Measurements from ENCODE around the gene CACNA1C.
A peak's percentile ranks its signal among the peaks of the same experiment; 100 is the strongest.

Gene CACNA1C

DNA sequence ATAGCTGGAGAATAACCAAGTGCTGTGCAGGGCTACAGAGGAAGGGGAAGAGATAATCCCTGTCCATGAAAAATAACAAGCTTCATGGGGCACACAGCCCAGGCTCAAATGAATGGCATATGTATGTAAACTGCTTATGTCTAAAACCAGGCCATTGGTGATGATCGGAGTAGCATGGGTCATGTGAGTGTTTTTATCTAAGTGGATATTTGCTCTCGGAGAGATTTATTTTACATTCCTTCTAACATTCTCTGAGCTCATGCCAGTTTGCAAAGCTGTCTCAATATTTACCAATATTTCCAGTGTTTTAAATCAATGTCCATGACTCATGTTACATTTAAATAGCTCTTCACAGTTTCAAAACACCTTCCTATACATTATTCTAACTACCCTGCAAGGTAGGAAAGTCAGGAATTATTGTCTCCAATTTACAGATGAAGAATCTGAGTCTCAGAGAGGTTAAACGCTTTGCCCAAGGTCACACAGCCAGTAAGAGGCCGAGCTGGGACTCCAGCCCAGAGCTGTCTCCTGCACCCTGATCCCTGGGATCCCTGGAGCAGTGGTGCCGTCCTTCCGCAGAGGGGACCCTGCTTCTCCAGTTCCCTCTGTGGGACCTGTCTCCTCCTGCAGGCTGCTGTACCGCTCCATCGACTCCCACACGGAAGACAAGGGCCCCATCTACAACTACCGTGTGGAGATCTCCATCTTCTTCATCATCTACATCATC lies 555.3 kb downstream of the CACNA1C start:
- peak; percentile 37 for FAIRE-seq

DNA sequence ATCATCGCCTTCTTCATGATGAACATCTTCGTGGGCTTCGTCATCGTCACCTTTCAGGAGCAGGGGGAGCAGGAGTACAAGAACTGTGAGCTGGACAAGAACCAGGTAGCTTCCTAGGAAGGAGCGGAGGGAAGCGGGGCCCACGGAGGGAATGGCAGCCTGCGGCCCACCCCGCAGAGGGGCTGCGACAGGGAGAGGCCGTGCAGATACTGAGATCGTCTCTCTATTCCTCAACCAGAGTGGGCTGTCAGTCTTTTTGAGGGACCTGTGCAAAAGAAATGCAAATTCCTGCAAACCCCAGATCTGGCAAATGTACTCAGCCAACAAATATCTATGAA lies 555.8 kb downstream of the CACNA1C start:
- no peak for DNase-seq (ENCODE audit: low spot score)
- FAIRE-seq, result no peak

More for the DNA sequence above, 555.3 kb downstream of the CACNA1C start:
- no peak for DNase-seq (ENCODE audit: low spot score)

DNA sequence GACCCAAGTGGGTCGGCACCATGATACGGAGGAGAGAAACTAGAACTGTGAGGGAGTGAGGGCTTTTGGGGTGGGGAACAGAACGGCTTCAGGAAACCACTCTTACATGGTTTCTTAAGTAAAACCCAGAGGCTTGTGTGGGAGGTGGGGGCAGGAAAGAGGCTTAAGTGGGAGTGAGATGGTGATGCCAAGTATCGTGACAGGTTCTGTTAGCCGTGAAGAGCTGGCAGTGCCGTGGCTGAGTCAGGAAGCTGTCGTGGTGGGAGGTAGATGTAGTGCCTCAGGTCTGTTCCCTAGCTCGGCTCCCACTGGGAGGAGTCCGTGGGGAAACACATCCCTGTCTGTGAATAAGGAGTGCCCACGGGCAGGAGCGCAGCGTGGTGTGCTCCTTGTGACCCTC lies 556.2 kb downstream of the CACNA1C start:
- no peak for DNase-seq (ENCODE audit: low spot score)
- no peak for FAIRE-seq

DNA sequence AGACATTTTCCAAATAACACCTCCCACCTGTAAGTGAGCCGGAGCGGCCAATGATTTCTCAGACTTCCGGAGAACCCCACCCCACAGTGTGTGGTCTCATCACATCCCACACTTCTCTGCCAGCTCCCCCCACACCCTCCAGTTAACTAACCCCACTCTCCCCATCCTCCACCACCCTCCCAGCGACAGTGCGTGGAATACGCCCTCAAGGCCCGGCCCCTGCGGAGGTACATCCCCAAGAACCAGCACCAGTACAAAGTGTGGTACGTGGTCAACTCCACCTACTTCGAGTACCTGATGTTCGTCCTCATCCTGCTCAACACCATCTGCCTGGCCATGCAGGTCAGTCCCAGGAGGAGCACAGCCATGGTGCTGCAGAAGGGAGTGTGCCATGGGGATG lies 557.6 kb downstream of the CACNA1C start:
- DNase-seq (ENCODE audit: low spot score) (no peak), FAIRE-seq (no peak)

DNA sequence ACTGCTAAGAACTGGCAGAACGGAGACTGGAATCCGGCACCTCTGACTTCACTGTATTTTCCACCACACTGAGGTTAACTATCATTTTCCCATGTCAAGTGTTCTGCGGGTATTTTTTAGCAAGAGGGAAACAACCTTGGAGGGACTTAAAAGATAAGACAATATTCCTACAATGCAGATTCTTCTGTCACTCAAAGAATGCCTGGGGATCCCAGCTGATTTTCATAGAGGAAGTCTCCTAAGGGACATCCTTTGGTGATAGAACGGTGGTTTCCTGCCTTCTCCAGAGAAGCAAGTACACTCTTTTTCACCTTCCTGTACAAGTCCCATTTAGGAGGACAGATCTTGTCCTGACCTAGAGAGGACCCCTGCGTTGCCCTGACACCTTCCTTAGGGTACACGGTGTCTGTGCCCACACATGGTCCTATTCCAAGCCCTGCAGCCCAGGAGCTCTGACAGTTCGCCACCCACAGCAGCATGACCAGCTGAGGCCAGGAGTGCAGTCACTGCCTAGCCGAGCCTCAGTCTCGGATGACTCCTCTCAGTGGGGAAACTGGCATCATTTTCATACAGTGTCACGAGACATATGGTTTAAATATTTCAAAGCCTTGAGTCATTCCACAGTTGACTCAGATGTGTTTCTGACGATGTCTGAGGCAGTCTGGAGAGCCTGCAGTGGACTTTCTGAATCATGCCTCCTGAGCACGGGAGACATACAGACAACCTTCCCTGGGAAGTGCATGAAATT lies 560.7 kb downstream of the CACNA1C start:
- FAIRE-seq, result peak; percentile 93
- DNase-seq (ENCODE audit: low spot score), result peak; percentile 85

DNA sequence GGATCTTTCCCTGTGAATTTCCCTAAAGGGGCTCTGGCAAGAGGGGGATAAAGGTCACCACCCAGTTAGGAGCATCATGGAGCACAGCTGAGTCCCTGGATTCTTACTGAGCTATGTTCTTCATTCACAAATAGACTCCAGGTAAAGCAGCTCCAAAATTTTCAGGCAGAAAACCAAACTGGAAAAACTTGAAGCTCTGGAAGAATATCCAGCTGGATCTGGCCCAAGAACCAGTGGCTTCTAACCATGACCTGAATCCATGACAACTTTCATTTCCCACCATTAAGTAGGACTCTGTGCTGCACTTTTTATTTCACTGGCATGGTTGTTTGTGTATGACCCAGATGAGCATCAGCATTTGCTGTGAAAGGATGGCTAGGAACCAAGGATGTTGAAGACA lies 561.6 kb downstream of the CACNA1C start:
- no peak for FAIRE-seq

DNA sequence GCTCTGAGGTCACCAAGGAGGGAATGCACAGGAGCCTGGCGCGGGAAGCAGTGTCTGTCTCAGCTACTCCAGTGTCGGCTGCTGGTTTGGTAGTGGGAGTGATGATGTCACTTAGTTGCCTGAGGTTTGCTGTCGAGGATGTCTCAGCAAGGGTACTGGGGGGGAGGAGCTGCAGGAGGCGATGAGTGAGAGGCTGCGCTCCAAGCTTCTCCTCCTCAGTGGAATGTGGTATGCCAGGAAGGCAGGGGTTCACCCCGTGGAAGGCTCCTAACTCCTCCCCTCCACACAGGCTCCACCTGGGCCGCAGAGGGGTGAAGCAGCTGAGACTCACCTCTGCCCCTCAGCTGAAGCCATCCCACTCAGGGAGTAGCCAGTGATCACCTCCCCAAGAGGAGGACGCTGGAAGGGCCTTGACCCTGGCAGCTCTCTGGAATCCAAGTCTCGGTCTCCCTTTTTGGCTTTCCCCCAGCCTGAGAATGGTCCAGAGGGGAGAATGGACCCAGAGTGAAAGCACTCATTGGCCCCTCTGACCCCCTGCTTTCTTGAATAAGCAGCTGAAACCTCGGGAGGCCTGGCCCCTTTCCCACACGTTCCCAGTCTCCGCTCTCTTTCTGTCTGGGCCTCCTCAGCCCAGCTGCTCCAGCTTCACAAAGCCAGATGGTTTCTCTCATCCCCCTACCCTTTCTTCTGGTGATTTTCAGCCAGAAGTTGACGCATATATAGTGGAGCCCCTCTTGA lies 563.0 kb downstream of the CACNA1C start:
- peak; percentile 66 for FAIRE-seq
- peak; percentile 36 for DNase-seq (ENCODE audit: low spot score)

More for the DNA sequence above, 561.6 kb downstream of the CACNA1C start:
- no peak for DNase-seq (ENCODE audit: low spot score)

DNA sequence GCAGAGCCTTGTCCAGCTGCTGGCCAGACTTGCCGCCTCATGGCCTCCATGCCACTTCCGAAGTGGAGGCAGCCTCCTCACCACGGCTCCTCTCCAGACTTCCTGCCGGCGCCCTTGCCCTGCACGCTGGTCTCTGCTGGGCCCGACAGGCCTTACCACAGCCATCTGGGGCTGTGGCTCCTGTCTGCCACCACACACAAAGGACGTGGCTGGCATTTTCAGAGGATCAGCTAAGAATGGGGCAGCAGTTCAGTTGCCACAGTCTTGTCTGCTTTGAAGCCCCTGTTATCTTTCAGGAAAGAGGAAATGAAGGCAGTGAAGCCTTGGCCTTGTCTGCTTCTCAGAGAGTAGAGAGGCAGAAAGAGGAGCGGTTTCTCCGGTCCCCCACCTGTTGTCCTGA lies 564.0 kb downstream of the CACNA1C start:
- DNase-seq (ENCODE audit: low spot score) (no peak), FAIRE-seq (no peak)

DNA sequence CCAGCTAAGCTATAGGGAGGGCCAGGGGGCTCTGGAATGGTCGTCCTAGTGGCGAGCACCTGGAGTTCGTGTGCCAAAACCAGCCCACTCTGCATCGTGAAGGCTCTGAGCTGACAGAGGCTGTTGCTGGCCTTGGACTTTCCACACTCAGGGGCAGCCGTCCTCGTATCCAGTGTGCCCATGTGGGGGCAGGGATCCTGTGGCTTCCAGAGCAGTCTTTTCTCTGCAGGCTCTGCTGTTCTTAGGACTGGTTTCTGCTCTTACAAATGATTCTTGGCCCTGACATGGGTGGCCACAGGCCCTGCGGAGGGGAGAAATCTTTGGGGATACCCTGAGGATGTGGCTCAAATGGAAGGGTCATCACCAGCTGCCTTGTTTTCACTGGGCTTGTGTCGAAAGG lies 564.6 kb downstream of the CACNA1C start:
- FAIRE-seq, result no peak
- DNase-seq (ENCODE audit: low spot score), result no peak

DNA sequence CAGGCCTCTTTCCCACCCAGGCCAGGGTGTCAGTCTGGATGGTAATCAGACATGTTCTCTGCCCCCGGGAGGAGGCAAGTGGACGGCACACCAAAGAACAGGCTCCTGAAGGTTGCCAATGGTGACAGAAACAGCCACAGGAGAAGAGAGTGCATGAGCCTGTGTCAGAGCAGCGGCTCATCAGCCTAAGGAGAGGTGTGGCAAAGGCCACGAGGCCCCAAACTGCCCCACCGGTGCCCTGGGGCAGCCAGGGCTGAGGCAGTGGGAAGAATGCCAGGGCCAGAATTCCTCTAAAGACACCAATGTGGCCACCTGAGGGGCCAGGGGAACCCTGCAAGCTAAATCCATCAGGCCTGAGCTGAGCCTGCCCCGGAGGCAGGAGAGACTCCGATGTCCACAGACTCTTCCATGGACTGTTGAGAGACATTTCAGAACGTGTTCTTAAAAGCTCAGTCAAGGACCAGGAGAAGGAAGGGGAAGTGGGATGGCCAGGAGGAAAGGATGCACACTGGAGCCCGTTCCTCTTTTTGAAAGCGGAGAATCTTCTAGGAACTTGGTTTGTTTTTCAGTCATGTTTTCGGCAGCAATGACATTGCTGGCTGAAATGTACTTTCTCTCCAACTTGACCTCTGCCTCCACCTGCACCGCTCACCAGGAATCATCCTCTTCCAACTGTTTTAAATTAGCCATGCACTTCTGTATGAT lies 565.7 kb downstream of the CACNA1C start:
- peak; percentile 44 for FAIRE-seq
- DNase-seq (ENCODE audit: low spot score), result no peak

DNA sequence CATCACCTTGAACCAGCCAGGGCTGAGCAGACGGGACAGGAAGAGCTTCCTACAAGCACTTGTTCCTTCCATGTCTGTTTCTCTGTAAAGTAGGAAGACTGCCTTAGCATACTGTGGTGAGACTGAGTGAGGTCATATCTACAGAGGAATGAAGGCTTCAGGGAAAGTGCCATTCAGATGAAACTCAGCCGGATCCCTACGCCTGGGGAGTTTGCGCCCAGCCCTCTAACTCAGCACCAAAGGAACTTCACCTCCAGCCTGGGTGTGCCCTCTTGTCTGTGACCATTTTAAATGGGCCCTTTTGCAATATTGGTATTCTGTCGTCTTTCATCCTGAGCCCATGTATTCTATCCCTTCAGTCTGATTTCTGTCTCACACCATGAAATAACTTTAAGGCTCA lies 566.3 kb downstream of the CACNA1C start:
- no peak for DNase-seq (ENCODE audit: low spot score)
- FAIRE-seq, result no peak

DNA sequence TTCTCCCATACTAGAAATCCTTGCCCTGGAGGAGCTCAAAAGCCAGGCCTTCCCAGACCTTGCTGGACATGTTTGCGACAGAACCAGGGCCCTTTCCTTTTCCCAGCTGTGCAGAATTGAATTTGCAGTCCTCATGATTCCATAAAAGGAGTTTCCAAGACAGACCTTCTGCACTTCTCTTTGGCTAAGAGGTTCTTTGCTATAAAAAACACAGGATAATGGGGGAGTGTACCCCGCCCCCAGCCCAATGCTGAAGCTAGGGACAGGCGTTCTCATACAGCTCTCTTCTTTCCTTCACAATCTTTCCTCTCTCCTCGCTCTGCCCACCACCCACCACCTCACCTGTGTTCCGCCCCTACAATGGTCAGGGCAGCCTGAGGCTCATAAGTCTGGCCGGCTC lies 569.7 kb downstream of the CACNA1C start:
- FAIRE-seq (no peak), DNase-seq (ENCODE audit: low spot score) (no peak)

DNA sequence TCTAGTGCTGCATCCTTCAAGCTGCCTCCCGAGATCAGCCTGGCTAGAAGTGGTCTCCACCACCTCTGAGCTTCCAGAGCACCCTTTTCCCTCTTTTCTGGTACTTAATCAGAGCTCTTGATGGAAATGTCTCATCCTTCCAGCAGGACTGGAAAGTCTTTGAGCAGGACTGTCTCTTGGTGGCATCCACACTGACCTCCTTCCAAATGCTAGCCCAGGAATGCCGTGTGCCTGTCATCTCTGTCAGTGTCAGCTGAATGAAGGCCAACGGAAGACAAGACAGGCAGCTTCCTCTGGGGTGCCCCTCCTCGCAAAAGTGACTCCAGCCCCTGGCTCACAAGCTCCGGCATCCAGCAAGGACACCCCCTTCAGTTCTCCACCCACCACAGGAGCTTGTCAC lies 570.7 kb downstream of the CACNA1C start:
- DNase-seq (ENCODE audit: low spot score) (no peak), FAIRE-seq (no peak)

DNA sequence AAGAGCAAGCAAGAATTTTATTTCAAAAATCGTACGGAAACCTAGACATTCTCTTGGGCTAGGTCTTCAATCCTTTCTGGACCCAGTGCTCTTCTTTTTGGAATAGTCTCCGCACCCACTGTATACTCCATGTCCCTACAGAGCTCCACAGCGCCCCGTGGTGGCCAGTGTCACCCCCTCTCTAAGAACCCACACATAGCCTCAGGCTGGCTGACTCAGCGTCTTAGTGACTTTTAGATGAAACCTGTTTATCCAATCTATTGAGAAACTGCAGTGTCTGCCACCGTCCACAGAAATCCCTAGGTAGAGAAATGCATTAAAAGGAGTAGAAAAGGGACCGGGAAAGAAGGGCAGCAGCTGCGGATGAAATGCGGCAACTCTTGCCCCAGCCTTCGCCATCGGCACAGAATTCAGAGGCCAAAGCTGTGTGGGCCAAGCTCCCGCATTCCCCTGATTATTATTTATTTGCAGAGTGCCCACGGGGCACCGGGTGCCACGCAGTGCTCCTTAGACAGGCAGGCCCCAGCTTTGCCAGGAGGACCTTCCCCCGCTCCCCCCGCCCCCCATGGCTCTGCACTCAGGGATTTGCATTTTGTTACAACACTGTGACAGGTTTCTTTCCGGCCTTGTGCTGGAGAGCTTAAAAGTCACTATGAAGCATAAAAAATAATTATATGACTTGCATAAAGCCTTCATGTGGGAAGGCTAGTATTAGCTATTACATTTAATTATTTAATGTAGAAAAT lies 571.9 kb downstream of the CACNA1C start:
- FAIRE-seq, result no peak
- DNase-seq (ENCODE audit: low spot score), result no peak

DNA sequence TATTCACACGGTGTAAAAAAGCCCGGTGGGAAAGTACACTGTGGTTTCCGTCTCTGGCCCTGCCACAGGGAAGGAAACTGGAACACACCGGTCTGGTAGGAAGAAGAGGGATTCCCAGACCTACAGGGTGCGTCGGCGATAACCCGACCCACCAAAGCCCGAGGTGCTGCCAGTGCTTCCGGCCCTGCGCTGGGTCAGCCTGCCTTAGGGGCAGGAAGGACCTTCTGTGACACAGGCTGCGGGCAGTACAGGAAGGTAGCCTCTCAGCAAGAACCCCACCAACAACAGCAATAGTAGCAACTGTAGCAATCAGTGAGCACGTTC lies 572.5 kb downstream of the CACNA1C start:
- FAIRE-seq (no peak), DNase-seq (ENCODE audit: low spot score) (no peak)

DNA sequence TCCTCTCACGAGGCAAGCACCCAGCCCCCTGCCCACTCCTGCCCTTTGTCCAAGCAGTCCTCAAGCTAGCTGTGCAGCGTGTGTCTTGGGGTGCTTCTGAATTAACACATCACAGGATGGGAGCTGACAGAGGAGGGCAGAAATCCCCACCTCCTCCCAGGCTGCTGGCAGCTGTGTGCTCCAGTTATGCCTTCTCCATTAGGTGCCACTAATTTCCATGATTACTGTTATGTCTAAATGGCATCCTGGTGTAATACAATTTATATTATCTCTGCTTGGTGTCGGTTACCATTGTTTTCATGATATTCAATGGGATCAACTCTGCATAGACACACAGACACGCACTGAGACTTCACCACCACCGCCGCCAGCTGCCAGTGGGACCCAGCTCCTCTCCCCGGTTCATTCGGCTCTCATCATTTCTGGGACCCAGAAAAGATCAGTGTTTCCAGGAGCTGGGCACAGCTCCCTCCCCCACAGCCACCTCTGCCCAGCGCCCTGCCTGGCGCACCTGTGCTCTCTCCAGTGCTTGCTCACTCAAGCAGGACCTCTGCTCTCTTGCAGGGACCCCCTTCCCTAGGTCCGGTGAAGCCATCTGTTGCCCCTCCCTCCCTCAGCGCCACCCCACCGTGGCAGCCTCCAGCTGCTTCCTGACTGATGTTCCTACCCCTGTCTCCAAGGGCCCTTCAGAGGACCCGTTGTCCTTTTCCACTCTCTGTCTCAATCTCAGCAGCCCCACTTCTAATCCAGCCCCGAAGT lies 574.5 kb downstream of the CACNA1C start:
- FAIRE-seq, result no peak
- no peak for DNase-seq (ENCODE audit: low spot score)

DNA sequence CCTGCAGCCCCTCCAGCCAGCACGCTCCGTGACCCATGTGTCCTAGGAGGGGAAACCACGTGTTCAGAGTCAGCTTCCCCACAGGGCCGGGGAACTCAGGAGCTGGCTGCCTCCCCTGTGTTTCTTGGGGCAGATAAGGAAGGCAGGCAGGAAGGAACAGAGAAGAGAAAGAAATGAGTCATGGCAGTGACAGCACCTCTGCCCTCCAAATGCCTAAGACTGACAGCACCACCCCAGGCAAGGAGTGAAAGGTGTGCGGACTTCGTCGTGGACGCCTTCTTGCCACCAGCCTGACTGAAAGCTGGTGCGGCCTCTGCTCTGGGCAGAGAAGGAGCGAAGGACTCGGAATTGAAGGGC lies 575.0 kb downstream of the CACNA1C start:
- DNase-seq (ENCODE audit: low spot score), result no peak
- FAIRE-seq, result no peak

DNA sequence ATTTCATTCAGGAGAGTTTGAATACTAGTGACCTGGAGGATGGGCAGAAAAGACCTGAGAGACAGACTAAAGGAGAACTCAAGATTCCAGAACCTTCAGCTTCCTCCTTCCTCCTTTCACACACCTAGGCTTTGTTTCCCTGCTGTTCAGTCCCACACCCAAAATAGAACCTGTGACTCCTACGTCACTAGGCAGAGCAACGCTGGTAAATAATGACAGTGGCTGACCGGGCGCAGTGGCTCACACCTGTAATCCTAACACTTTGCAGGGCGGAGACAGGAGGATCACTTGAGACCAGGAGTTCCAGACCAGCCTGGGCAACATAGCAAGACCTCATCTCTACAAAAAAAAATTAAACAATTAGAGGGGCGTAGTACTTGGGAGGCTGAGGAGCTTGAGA lies 575.6 kb downstream of the CACNA1C start:
- FAIRE-seq (no peak), DNase-seq (ENCODE audit: low spot score) (no peak)

DNA sequence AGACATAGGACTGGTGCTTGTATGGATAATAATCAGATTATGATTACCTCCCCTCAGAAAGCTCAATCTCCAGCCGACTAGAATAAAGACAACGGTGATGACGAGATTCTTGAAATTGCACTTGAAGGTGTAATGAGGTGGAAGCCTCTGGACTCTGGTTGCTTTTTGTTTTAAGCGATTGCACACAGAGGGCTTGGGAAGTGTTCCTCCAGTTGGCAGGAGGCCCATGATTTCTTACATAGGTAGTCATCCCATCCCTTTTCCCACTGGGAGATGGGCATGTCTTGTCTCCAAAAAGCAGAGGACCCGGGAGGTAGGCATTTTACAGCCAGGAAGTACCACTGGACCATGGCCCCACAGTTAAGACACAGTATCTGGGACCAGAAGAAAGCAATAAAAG lies 576.3 kb downstream of the CACNA1C start:
- DNase-seq (ENCODE audit: low spot score) (no peak), FAIRE-seq (no peak)

DNA sequence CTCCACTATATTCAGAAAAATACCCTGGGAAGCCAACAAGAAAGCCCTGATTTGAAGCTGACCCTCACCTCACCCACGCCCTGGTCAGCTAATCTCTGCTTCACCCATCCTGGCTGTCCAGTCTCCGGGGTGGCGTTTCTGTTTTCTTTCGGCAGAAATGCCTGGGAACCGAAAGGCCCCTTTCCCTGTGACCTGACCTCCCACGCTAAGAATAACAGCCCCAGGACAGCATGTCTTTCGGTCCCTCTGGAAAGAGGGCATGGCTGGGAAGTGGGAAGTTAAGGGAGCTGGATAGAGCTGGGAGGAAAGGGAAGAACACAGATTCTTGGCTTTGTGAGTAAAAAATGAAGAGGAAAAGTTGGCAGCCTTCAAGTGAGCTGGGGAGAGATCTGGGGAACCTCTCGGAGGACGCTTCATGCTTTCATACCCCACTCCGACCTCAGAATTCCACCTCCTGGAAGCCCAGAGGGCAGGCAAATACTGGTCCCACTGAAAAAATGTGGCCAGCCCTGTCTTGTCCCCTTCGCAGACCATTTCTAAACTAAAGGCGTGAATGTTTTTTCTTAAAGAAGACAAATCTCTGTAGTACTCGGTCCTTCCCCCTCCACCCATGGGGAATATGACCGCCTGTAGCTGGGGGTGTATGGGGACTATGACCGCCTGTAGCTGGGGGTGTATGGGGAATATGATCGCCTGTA lies 579.0 kb downstream of the CACNA1C start:
- peak; percentile 62 for FAIRE-seq
- no peak for DNase-seq (ENCODE audit: low spot score)
